Activated T-cell treated with anti-CD3 and anti-CD28 coated beads for 4 hours (primary cell): ENCODE results near the gene GHRH.

ENCODE experiments used
- DNase-seq: peaks from one replicate; pipeline ENCODE4 v3.0.0-alpha.2; 2020

GHRH gene

DNA sequence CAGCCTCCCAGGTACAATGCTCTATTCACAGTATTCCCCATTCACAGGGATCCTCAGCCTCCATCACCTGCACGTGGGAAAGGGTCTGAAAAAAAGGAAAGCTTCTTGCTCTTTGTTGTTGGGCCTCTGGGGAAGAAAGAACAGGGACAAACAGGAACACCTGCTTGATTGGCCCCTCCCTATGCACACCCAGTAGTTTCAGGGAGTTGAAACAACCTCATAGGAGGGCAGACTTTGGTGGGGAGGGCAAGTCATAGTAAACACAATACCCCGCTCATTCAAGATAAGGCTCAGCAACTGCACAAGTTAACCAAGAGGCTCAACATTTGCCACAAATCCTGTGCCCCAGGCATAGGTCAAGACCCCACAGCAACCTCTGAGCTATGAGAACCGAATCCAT, 1.7 kb downstream of the GHRH start:
- DNase-seq: no peak

GRCh38 chr20:37259031-37259430, 2.6 kb downstream of the GHRH start:
- DNase-seq: no peak

DNA sequence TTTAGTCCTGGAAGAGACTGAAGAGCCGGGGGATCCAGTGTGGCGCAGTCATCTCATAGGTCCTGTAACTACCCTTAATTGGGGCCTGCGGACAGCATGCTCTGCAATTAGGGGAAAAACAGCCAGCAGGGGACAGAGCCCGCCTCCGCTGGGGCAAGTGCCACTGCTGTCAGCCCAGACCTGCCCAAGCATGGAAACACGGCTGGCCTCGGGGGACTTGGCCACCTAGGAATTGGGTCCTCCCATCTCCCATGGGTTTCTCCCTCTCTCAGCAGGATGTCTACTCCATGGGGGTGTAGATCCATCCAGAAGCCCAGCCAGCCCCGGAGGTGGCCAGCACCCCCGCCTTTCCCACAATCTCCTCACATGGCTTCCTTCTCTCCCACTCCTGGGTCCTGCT, 3.6 kb downstream of the GHRH start:
- no peak for DNase-seq

GRCh38 chr20:37257530-37257929, 4.1 kb downstream of the GHRH start:
- no peak for DNase-seq

GRCh38 chr20:37256286-37256685, 5.3 kb downstream of the GHRH start:
- no peak for DNase-seq

DNA sequence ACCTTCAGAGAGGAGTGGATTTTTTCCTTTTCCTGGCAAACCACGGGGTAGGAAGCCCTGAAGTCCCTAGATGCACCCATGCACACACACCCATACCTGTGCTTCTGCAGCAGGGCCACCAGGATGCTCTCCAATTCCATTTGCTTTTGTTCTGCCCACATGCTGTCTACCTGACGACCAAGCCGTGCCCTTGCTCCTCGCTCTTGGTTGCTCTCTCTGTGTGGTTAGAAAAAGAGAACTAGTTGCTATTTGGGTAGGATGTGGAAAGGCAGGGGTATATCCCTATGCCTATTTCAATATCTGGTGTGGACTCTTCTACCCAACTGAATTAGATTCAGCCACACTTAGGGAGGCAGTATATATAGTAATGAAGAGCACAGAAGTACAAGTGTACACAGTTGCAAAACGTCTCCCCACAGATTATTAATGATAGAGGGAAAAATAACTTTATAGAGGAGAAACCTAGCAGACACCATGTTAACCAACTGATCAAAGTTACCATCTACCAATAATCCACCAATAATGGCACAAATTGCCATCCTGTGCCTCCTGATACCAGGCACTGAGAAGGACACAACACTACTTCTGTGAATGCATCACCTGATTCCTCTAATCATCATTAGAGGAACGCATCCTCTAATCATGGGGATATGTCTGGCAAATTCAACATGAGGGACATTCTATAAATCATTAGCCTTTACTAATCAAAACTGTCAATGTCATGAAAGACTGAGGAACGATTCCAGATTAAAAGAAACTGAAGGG, 7.3 kb downstream of the GHRH start:
- no peak for DNase-seq

- DNase-seq: no peak
Measured at GRCh38 chr20:37253087-37253486, 8.5 kb downstream of the GHRH start.

DNA sequence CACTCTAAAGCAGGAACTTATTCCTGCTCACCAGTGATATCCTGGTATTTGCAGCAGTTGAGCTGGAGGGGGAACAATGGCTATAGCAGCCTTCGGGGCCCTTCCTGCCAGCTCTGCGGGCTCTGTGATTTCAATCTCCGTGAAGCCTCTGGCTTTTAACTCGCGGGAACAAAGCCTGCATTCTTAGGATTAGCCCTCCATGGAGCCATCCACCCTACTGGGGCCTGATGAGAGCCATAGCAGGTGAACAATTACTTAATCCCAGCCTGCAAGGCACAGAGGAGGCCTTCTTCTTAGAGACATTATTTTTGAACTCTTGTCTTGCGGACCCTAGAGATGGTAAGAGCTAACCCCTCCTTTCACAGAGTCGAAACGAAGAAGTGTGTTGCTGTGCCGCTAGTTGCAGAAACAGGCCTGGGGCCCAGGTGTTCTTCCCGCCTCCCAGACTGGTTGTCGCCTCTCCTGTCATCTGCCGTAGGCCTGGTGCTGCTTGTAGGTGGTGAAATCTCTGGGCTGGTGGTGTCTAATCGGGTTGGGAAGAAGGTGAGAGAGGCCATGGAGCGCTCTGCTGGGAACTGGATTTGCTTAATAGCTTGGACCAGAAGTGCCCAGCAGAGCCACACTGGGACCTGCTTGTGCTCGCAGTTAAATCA, 9.7 kb downstream of the GHRH start:
- DNase-seq: no peak

DNA sequence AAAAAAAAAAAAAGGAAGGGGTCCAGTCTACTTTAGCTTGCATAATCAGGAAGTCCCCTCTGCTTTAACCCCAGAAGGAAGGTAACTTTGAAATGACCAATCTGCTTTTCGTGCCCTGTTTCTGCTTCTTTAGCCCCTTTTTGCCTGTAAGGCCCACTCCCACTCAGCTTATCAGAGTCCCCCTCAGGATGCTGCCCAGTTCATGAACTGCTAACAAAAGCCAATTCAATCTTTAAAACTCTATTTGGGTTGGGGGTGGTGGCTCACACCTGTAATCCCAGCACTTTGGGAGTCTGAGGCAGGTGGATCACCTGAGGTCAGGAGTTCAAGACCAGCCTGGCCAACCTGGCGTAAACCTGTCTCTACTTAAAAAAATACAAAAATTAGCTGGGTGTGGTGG, 12.3 kb downstream of the GHRH start:
- DNase-seq: no peak

DNA sequence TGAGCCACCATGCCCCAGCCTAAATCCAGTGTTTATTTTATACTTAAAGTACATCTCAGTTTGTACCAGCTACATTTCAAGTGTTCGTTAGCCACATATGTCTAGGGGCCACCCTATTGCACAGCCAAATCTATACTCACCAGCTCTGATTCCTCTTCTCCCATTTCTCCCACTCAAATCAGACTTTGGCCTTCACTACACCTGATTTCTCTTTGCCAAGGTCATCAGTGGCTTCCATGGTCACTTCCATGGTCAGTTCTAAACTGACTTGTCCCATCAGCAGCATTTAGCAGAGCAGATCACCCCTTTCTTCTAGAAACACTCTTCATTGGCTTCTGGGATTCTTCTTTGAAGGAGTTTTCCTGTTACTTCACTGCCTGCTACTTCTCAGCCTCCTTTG, 14.1 kb downstream of the GHRH start:
- DNase-seq: no peak

GRCh38 chr20:37246736-37247135, 14.9 kb downstream of the GHRH start:
- no peak for DNase-seq

- DNase-seq: no peak
Measured at GRCh38 chr20:37245216-37246150, 16.1 kb downstream of the GHRH start.

DNA sequence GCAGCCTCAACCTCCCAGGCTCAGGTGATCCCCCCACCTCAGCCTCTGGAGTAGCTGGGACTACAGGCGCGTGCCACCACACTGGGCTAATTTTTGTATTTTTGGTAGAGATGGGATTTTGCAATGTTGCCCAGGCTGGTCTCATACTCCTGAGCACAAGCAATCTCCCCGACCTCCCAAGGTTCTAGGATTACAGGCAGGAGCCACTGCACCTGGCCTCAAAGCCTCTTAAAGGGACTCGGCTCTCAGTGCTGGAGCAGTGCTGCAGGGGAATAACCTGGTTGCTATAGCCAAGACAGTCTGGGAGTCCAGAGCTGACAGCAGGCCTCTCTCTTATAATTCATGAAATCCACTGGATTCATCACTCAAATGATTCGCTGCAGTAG, 17.0 kb downstream of the GHRH start:
- DNase-seq: no peak

DNA sequence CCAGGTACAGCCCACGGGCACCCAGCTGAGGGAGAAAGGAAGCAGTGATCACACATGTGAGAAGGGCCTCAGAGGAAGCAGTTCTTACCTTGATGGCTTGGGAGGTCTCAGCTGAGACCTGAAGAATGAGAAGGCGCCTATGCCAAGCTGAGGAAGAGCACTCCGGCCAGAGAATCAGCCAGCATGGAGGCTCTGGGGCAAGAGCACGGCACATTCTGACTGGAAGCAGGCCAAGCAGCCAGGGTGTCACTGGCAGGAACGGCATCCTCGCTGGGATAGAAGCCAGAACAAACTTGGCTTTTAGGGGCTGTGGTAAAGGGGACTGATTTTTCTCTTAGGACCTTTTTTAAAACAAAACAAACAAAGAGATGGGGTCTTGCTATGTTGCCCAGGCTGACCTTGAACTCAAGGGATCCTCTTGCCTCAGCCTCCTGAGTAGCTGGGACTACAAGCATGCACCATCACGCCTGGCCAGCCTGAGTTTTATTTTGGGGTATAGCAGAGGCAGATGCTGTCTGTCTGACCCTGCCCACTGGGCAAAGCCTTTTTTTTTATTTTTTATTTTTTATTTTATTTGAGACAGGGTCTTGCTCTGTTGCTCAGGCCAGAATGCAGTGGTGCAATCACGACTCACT, 17.6 kb downstream of the GHRH start:
- no peak for DNase-seq

DNA sequence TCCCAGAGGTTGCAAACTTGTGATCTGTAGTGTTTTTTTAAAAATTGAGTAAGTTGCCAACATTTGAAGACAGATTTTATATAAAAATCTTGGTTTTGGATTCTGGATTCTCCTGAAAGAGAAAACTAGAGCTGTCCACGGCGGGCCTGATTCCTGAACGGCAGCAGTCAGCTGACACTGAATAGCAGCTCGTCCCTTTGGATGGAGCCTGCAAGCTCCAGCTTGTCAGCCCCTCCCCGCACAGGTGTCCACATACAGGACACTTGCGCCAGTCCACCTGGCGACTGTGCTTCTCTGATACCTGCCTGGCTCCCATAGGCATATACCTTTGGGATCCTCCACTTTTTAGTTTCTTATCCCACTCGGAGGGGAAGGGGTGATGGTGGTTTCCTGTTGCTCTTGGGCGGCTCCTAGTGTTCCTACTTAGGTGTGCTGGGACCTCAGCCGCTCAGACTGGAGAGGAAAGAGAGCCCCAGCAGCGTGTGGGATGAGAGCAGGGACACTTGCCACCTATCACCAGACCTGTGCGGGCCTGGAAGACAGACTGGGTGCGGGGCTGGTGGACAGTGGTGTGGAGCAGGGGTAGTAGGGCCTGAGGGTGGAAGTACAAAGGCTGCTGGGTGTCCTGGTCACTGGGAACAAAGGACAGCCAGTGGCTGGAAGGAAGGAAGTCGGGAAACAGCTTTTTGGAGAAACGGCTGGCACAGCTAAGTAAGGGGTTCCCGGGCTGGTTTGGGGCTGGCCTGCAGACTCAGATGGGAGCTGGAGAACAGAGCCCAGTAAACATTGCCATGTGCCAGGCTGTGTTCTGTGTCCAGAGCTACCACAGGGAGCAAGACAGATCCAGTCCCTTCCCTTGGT, 18.3 kb downstream of the GHRH start:
- no peak for DNase-seq

GRCh38 chr20:37242503-37242902, 19.1 kb downstream of the GHRH start:
- no peak for DNase-seq

GRCh38 chr20:37240337-37241067, 21.1 kb downstream of the GHRH start:
- no peak for DNase-seq

DNA sequence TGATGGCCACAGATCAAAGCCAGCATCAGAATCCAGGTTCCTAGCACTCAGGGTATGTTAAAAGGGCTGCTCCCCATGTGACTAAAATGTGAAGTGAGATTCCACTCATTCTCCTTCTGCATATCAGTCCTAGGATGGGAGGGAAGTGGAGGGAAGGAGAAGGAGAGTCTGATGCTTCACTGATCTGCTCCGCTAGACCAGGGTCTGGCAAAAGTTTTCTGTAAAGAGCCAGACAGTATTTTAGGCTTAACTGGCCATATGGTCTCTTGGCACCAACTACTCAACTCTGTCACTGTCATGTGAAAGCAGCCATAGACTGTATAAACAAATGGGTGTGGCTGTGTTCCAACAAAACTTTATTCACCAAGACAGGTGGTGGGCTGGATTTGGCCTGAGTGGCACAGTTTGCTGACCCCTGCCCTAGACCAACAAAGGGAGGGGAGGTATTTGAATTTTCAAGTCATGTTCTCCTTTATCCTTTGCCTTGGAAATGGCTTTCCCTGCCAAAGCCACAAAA, 22.6 kb downstream of the GHRH start:
- no peak for DNase-seq

GRCh38 chr20:37238426-37238825, 23.2 kb downstream of the GHRH start:
- no peak for DNase-seq

- DNase-seq: no peak
Measured at GRCh38 chr20:37237656-37238055, 24.0 kb downstream of the GHRH start.

DNA sequence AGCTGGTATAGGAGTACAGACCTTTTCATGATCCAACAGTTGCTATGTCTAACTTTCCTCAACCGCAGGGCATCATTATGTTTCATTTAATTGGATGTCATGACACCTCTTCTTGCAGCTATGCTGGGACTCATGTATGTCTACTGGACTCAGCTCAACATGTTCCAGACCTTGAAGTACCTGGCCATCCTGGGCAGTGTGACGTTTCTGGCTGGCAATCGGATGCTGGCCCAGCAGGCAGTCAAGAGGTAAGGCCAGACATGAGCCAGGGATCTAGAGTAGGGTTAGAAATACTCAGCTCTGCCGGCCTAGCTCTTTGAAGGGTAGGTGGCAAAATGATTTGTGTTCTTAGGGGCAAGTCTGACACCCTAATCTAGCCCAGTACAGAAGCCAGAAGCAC, 25.2 kb downstream of the GHRH start:
- DNase-seq: no peak
